D721Med (cell line): ENCODE data around the gene CSNK1A1.
"Not testable (repeated sequence)": the region's sequence is repeated elsewhere in the genome, so short reads cannot be mapped to it uniquely, and the experiment has no call there.

Source experiments
- DNase-seq: peaks from one replicate; pipeline ENCODE4 v3.0.0; 2011; ENCODE audit warnings: low spot score; ENCODE audit not compliant: insufficient read length
- FAIRE-seq: peaks from 2 replicates; lab custom pipeline; 2011; peaks lifted over from hg19 to GRCh38; lab: Jason Lieb, UNC
- CTCF ChIP-seq: IDR thresholded peaks from 2 replicates; pipeline ENCODE4 v1.5.1; 2012; ENCODE audit warnings: mild to moderate bottlenecking, control low read depth; ENCODE audit not compliant: insufficient read depth; ENCODE audit errors: missing control alignments

The CSNK1A1 gene

GRCh38 chr5:149518620-149519019, 32.6 kb downstream of the CSNK1A1 start:
- no peak for FAIRE-seq

GRCh38 chr5:149517461-149518122, 33.6 kb downstream of the CSNK1A1 start:
- no peak for DNase-seq
- no peak for TF ChIP-seq CTCF
- no peak for FAIRE-seq

More at GRCh38 chr5:149518620-149519019, 32.6 kb downstream of the CSNK1A1 start:
- TF ChIP-seq CTCF: no peak
- DNase-seq: no peak

GRCh38 chr5:149514512-149514911, 36.7 kb downstream of the CSNK1A1 start:
- DNase-seq (no peak), FAIRE-seq (no peak)
- TF ChIP-seq CTCF: no peak

- not testable (repeated sequence) for FAIRE-seq, DNase-seq
Observed at GRCh38 chr5:149513372-149513947, 37.8 kb downstream of the CSNK1A1 start.

GRCh38 chr5:149510136-149510535, 41.1 kb downstream of the CSNK1A1 start:
- no peak for TF ChIP-seq CTCF
- no peak for FAIRE-seq
- DNase-seq: no peak

GRCh38 chr5:149504677-149505076, 46.6 kb downstream of the CSNK1A1 start:
- no peak for DNase-seq
- TF ChIP-seq CTCF: no peak
- no peak for FAIRE-seq

GRCh38 chr5:149503006-149503405, 48.2 kb downstream of the CSNK1A1 start:
- TF ChIP-seq CTCF: no peak
- DNase-seq (no peak), FAIRE-seq (no peak)
